Measurements from ENCODE around the gene DNLZ.

DNA sequence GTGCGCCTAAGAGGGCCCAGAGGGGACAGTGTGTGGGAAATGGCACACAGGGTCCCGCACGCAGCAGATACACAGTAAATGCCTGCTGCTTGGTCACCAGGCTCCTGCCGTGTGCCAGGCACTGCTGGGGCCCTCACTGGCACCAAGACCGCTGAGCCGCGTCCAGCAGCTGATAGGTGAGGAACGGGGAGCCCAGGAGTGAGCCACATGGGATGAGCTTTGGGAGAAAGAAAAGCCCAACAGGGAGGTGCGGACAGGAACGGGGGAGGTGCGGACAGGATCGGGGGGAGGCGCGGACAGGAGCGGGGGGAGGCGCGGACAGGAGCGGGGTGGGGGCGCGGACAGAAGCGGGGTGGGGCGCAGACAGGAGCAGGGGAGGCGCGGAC is 19.7 kb downstream of the DNLZ start:
- TF ChIP-seq, protein P1, sequence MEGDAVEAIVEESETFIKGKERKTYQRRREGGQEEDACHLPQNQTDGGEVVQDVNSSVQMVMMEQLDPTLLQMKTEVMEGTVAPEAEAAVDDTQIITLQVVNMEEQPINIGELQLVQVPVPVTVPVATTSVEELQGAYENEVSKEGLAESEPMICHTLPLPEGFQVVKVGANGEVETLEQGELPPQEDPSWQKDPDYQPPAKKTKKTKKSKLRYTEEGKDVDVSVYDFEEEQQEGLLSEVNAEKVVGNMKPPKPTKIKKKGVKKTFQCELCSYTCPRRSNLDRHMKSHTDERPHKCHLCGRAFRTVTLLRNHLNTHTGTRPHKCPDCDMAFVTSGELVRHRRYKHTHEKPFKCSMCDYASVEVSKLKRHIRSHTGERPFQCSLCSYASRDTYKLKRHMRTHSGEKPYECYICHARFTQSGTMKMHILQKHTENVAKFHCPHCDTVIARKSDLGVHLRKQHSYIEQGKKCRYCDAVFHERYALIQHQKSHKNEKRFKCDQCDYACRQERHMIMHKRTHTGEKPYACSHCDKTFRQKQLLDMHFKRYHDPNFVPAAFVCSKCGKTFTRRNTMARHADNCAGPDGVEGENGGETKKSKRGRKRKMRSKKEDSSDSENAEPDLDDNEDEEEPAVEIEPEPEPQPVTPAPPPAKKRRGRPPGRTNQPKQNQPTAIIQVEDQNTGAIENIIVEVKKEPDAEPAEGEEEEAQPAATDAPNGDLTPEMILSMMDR (IDR thresholded peaks at IDR 0.05) = no peak
- TF ChIP-seq POLR2A (IDR thresholded peaks at IDR 0.05) (no peak), POLR2AphosphoS5 (IDR thresholded peaks at IDR 0.05) (no peak)

Data from sigmoid colon (tissue), 4 donors.